GM18867 (cell line): ENCODE results near the gene MUCL3.
"Not testable (repeated sequence)": the region's sequence is repeated elsewhere in the genome, so short reads cannot be mapped to it uniquely, and the experiment has no call there.

Experiments used
- ATAC-seq: cut with Tn5 transposase; IDR thresholded peaks from one replicate; pipeline ENCODE4 v1.9.1; 2021; ENCODE audit warnings: mild to moderate bottlenecking, moderate library complexity; ENCODE audit not compliant: unreplicated experiment

MUCL3 gene

GRCh38 chr6:30937265-30937664, 3.5 kb upstream of the MUCL3 start:
- no peak for ATAC-seq

- ATAC-seq = no peak
Measured at GRCh38 chr6:30938730-30939129, 2.0 kb upstream of the MUCL3 start.

DNA sequence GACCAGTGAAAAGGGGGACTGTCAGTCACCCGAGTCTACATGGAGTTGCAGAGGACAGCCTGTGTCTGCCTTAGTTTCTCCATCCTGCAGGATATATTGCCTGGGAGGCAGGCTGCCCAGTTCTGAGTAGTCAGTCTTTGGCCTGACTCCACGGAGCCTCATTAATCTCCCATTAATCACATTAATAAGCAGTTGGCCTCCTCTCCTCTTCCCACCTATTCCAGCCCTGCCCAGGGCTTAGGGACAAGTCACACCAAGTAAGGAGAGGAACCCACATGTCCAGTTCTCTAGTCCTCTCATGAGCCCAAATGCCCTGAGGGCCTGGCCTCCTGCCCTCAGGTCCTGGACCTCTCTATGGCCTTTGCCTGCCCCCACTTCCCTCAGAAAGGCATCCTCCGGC, 1.3 kb upstream of the MUCL3 start:
- ATAC-seq = no peak

- ATAC-seq = no peak
Measured at GRCh38 chr6:30942338-30943060, 1.7 kb downstream of the MUCL3 start.

GRCh38 chr6:30944051-30944450, 3.3 kb downstream of the MUCL3 start:
- ATAC-seq = no peak

- no peak for ATAC-seq
Measured at GRCh38 chr6:30945281-30945680, 4.5 kb downstream of the MUCL3 start.

- no peak for ATAC-seq
Measured at GRCh38 chr6:30947231-30947630, 6.5 kb downstream of the MUCL3 start.

DNA sequence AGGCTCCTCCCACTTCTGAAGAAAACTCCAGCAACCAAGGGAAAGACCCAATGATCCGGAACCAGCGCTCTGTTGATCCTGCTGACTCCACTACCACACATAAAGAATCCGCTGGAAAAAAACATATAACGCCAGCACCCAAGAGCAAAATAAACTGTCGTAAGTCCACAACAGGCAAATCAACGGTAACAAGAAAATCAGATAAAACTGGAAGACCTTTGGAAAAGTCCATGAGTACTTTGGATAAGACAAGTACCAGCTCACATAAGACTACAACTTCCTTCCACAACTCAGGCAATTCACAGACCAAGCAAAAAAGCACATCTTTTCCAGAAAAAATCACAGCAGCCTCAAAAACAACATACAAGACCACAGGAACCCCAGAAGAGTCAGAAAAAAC, 8.0 kb downstream of the MUCL3 start:
- ATAC-seq = no peak

GRCh38 chr6:30951907-30952469, 11.2 kb downstream of the MUCL3 start:
- ATAC-seq = no peak

DNA sequence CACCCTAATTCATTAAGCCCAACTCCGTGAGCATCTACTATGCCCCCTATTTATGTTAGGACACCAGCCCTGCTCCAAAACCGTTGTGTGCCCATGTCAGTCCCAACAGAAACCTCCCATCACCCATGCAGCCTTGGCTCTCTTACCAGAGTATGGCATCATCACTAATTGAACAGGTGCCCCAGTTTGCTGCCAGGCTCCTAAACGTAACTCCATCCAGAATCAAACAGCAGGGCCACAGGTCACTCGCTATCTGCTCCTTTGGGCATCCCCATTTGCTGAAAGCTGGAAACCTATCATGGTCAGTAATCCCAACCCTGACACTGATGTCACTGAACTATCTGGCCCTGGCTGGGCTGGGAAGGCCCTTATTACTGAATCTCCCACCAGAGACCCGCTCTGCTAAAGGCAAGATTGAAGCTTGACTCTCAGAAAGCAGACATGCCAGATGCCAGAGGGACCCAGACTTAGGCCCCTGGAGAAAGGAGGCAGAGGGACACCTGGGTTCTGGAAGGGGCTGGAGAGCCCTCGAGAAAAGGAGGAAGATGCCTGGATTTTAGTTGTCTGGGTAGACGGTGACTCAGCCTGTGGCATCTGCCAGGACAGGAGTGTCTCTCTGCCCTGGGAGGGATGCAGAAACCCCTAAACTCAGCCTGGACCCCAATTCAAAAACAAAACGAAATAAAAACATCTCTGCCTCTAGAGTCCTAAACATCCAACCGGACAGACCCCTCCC, 14.0 kb downstream of the MUCL3 start:
- ATAC-seq = no peak

DNA sequence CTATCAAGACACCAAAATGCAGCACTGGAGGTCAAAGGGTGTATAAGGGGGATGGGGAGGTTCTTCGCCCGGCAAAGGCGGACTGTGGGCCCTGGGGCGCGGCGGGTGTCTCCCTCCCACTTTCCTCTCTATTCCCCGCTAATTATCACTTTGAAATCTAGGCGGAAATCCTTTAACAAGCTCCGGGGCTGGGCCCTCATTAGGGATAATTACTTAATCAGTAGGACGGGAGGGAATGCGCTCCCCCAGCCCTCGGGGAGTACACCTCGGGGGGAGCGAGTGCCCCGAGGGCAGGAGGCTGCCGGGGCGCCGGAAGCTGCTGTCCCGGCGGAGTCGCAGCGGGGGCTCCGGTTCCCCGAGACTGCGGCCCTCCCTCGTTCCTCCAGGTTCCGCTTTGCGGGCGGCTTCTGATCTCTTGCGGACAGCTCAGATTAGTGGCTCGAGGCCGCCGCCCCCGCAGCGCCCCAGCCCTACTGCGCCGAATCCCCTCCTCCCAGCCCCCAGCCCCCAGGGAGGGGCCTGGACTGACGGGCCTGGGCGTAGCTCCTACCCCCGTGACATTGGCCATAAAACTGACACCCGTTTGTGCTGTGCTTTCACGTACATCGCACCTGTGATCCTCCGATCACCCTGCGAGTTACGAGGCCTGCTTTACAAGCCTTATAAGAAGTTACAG, 14.7 kb downstream of the MUCL3 start:
- ATAC-seq = peak; percentile 86

DNA sequence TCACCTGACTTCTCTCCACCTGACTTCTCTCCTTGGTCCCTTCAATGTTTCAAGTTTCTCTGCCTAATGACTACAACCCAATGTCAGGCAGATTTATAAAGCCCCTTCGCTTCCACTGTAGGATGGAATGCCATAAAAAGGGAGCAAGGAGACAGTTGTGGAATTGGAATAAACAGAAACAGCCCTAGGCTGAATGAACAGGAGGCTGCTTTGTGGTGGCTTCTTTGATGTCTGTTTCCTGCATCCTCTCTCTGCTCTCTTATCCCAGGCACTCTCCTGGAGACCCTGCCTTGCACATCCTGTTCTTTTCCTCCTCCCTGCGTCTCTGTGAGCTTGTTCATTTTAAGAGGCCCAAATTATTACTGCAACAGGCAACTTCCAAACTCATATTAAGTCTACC, 16.9 kb downstream of the MUCL3 start:
- ATAC-seq = no peak

- no peak for ATAC-seq
Measured at GRCh38 chr6:30960907-30961673, 20.3 kb downstream of the MUCL3 start.

GRCh38 chr6:30962716-30963115, 21.9 kb downstream of the MUCL3 start:
- no peak for ATAC-seq

DNA sequence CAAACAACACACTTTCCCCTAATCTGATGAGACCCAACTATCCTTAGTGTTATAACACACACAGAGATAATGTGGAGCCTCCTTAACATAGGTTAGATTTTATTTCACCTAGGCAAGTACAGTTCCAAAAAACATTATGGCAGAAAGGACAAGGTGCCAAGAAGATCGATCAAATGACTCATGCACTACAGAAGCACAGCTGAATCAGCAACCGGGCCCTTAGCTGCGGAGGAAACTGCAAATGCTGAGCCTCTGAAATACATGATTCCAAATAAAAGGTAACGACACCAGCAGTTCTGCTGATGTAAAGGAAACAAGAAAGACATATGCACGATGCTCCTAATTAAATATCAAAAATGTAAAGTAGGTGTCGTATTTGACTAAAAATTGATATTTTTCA, 22.9 kb downstream of the MUCL3 start:
- ATAC-seq = no peak

- no peak for ATAC-seq
Measured at GRCh38 chr6:30964075-30964474, 23.3 kb downstream of the MUCL3 start.

DNA sequence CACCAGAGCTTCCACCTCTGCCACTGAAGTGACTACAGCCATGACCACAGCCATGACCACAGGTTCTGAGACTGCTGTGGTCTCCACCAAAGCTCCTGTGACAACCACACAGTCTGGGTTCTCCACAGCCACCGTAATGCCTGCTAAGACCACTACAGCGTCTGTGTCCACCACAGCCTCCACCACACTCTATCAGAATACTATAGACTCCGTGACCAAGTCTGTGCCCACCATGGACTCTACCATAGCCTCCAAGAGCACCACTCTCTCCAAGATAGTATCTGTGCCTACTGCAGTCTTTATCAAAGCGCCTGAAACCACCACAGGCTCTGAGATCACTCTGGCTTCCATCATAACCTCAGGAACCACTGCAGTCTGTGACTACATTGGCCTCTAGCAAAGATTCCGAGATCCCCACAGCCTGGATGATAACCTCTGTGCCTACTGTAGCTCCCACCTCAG, 24.4 kb downstream of the MUCL3 start:
- no peak for ATAC-seq

- no peak for ATAC-seq
Measured at GRCh38 chr6:30966154-30966553, 25.4 kb downstream of the MUCL3 start.

DNA sequence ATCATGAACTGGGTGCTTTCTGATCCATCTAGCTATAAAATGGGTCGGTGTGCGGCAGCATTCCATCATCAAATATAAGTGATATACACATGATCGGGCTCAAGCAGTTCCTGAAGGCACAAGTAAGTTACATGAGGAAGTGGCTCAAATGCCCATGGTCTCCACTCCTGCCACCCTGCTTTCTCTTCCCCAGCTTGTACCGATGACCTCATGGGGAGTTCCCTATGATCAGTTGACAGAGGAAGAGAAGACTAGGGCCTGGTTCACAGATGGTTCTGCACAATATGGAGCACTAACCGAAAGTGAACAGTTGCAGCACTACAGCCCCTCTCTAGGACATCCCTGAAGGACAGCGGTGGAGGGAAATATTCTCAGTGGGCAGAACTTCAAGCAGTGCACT, 28.4 kb downstream of the MUCL3 start:
- not testable (repeated sequence) for ATAC-seq

DNA sequence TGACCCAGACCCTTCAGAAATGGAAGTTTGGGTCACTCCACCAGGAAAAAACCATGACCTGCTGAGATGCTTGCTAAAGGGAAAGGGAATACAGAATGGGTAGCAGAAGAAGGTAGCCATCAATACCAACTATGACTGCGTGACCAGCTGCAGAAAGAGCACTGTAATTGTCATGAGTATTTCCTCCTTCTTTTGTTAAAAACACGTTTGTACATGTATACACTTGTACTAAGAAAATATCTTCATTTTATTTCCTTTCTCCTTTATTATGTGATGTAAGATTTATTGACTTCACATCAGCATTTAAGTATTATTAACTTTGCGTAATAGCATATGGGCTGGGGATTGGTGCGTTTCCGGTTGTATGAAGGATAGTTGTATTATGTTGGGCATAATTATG, 30.2 kb downstream of the MUCL3 start:
- no peak for ATAC-seq

DNA sequence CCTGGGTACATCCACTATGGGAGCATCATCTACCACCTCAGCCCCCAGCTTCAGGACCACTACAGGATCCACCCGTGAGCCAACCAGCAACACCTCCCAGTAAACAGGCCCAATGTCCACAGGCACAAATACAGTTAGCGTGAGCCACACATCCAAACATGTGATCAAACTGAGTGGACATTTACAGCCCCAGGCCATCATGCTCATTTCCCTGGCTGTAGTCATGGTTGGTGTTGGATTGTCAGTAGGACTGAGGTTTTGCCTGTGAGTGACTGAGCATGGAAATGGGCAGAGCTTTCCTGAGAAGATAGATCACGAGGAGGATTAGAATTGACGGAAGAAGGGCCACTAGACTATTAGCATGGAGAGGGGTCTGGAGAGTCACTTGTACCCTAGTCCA, 32.0 kb downstream of the MUCL3 start:
- no peak for ATAC-seq
